Stimulated activated CD4-positive, alpha-beta T cell treated with anti-CD3 and anti-CD28 coated beads, TNF-alpha, amount 100 ng/mL, for 4 hours (primary cell): ENCODE results near the gene DNAJC22.
A peak's percentile ranks its signal among the peaks of the same experiment; 100 is the strongest.

Experiments used
- DNase-seq, 3 experiments: peaks; one replicate each; pipeline ENCODE4 v3.0.0-alpha.2; 2020; ENCODE audit warnings: low read depth in 3 of 3

Gene DNAJC22

DNA sequence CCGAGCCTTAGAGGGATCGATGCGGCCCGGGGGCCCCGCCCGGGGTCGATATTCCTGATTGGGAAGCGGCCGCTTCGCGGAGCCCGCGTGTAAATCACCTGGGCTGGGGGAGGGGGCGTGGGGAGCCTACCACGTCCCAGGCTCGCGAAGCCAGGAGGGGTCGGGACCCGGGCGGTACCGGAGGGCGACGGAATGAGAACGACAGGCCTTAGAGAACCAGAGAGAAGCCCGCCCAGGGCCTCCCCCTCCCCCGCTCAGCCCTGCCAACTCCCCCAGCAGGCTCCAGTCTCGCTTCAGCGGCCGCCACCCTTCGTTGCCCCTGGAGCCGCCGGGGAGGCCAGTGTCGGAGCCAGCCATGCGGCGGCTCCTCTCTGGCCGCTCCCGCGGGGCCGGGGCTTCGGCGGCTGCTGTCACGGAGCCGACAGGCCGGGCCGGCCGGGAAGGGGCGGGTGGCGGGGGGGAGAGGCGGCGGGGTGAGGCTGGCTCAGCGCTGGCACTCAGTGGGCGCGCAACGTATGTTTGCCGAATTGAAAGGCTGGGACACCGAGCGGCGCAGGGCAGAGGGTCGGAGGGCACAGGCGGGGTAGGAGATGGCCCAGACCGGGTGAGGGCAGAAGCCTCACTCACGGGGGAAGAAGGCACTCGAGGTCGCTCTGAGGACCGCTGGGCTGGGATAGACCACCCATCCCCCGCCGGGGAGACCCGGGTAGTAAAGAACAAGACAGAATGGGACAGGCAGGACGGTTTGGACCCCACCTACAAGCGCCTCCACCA lies 1.4 kb upstream of the DNAJC22 start:
- no peak for DNase-seq

DNA sequence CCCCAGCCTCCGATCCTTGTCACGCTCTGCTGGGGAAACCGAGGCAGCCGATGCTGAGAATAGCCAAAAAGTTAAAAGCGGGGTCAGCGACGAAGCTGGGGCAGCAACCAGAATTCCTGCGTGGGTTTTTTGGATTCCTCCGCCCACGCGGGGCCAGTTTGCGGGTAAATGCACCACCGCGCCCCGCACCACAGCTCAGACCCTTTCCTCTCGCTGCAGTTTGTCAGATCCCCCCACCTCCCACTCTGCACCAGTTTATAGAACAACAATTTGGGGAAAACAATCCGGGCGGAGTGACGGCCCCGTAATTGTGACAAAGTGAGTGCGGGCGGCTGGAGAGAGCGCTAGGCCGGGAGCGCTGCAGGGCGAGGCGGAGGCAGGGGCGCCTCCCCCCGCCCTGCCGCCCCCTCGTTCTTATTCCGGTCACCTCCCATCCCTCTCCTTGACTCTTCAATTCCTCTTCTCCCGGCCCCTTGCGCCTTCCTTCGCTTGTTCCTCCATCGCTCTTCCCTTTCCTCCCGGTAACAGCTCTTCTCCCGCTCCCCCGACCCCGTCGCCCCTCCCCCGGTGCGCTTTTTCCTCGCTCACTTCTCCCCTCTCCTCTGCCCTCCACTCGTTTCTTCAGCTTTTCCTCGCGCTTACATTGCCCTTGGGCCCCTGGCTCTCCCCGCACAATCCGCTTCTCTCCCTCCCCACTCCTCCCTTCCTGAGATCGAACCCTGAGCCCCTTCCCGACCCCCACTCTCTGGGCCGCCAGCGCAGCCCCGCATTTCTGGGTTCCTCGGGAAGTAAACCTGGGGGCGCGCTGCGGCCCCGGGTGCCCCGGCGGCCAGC lies 646 bp upstream of the DNAJC22 start:
- no peak for DNase-seq

DNA sequence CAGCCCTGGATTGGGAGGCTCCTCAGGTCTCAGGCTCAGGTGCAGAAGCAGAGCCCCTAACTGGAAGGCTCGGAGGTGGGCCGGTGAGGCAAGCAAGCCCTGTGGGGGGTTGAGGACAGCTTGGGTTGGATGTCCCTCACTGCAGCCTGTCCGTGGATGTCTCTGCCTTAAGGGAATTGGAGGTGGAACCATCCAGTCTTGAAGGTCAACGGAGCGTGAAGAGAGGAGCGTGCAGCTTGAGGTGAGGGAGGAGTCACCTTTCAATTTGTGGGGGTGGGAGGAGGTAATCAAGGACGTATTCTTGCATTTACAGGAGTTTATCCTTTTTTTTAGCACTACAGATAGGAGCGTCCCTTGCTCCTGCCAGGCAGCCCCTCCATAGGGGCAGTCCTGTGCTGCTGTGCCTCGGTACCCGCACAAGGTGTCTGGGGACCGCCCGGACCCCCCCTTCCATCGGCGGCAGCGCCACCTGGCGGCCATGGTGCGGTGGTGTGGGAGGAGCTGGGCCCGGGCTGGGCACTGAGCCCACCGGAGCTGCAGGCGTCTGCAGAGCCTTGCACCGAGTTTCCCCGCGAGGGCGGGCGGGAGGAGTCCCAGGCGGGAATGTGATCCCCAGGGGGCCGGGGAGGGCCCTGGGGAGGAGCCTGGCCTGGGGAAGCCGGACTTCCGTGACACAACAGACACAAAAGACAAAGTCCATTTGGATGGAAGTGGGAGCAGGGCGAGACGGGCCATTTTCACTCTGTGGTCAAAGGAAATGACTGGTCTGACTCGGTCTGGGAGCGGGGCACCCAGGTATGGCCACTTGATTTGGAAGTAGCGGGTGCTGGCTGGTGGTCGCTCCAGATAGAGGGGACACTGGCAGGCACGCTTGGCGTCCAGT lies 864 bp downstream of the DNAJC22 start:
- DNase-seq, result peak; percentile 53 to 66 (median 63)

DNA sequence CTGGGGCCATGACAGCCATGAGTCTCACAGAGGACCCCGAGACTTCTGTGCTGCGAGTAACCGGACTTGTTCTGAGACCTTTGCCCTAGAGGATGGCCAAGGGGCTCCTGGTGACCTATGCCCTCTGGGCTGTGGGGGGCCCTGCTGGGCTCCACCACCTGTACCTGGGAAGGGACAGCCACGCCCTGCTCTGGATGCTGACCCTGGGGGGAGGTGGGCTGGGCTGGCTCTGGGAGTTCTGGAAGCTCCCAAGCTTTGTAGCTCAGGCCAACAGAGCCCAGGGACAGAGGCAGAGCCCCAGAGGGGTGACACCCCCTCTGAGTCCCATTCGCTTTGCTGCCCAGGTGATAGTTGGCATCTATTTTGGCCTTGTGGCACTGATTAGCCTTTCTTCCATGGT lies 2.1 kb downstream of the DNAJC22 start:
- DNase-seq, result no peak

DNA sequence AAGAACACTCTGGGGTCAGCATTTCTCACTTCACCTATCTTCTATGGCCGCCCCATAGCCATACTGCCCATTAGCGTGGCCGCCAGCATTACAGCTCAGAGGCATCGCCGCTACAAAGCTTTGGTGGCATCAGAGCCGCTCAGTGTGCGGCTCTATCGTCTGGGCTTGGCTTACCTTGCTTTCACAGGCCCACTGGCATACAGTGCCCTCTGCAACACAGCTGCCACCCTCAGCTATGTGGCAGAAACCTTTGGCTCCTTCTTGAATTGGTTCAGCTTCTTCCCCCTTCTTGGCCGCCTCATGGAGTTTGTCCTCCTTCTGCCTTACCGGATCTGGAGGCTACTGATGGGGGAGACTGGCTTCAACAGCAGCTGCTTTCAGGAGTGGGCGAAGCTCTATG lies 2.6 kb downstream of the DNAJC22 start:
- no peak for DNase-seq

DNA sequence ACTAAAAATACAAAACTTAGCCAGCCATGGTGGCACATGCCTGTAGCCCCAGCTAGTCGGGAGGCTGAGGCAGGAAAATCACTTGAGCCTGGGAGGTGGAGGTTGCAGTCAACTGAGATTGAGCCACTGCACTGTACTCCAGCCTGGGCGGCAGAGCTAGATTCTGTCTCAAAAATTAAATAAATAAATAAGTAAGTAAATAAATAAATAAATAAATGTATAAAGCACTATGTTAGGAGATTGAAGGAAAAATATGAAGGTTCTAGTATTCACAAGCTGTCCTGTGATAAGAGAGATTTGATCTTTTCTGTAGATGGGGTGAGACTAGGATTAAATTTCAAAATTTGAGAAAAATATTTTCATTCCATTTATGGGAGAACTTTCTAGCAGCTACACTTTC lies 5.7 kb downstream of the DNAJC22 start:
- no peak for DNase-seq

DNA sequence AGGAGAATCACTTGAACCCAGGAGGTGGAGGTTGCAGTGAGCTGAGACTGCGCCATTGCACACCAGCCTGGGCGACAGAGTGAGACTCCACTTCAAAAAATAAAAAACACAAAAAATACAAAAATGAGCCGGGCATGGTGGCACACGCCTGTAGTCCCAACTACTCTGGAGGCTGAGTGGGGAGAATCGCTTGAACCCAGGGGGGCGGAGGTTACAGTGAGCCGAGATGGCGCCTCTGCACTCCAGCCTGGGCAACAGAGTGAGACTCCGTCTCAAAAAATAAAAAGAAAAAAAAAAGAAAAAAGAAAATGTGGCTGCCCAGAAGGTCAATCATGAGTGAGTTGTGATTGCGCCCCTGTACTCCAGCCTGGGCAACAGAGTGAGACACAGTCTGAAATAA lies 9.2 kb downstream of the DNAJC22 start:
- no peak for DNase-seq

DNA sequence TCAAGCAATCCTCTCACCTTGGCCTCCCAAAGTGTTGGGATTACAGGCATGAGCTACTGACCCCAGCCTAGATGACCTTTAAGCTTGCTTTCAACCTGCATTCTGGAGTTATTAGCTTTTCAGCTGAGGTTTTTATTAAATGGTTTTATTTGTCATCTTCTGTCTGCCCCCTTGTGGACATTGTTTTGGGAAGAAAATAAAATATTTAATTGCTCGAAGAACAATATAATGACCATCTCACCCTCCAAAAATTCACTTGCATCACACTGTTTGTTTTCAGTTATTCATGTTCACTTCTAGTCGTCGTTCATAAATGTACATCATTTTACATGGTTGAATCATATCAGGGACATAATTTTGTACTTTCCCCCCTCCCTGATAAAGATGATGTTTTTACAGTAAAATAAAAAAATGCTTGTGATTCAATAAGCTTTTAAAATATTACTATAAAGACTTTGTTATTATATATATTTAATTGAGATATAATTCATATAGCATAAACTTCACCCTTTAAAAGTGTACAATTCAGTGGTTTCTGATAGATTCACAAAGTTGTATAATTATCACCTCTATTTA lies 10.5 kb downstream of the DNAJC22 start:
- no peak for DNase-seq

DNA sequence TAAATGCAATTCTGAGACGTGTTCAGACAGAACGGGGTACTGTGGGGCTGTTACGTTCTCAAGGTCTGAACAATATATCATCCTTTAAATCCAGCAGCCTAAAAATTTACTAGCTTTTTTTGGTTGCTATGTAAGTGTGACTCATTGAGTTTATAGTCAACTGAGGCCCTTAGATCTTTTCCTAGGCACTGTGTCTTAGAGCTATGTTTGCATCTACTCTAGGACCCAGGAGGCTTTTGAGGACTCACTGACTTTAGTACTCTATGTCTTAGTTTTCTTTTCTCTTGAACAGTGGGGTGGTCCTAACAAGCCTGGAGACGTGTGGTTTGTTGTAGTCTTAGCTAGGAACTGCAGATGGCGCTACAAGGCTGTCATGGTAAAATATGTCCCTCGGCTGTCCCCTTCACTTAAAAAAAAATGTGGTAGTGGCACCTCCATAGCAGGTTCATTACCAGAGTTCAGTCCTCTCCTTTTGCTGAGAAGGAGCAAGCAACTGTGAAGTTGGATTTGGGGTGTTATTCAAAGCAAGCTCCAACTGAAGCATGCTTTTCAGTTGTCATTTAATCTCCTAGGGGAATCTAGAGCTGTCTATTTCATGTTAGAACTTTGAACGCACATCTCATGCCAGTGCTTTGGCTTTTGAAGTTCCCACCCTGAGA lies 11.9 kb downstream of the DNAJC22 start:
- no peak for DNase-seq

DNA sequence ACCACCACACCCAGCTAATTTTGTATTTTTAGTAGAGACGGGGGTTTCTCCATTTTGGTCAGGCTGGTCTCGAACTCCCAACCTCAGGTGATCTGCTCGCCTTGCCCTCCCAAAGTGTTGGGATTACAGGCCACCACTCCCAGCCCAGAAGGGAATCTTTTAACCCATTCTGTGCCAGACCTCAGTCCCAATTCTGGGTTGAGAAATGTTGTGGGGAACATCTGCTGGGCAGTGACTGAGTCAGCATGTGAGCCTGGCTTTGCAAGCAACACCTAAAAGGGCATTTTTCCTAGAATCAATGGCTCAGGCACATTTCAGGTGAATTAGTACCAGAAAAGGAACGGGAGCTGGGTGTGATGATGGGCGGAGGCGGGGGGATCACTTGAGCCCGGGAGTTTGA lies 13.0 kb downstream of the DNAJC22 start:
- no peak for DNase-seq

DNA sequence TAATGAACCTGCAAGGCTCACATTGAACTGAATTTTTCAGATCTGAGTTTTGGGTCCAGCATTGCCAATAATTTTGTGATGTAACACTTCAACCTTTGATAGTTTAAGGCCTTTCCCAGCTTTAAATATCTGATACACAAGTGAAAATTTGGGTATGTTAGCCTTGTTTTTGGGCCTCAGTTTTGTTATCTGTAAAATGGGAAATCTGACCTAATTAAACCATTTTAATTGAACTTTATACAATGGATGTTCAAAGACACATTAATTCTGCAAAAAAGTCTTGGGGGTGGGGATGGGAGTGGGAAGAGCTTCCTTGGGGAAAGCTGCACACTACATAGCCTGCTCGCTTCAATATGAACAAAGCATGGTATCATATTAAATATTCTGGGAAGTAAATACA lies 15.4 kb downstream of the DNAJC22 start:
- no peak for DNase-seq

DNA sequence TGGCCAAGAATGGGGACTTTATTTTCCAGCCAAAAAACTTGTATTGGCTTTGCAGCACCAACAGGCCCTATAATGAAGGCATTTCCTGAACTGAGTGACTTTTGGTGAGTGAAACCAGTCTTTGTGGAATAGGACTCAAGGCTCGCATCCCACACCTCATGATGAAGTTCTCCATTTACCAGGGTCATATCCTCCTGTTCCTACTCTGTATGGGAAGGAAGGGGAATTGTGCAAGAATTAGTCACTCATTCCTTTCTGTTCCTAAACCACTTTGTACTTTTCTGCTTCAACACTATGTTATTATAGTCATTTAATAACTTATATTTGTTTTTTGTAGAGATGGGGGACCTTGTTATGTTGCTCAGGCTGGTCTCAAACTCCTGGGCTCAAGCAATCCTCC lies 18.3 kb downstream of the DNAJC22 start:
- no peak for DNase-seq

DNA sequence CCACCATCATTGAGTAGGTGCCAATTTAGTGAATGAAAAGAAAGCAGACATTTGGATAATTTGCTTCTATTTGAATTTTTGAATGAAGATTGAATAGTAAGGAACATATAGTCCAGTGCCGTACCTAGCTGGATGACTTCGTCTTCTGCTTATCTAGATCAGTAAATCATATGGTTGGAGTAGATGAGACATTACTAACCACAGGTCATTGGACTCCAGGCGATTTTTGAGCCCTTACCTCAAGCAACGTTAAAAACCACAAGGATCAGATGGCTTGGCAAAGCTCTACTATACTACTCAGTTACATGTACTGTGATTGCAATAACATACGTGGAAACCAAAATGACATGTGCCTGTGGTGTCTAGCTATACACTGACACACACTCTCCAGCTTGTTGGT lies 18.9 kb downstream of the DNAJC22 start:
- DNase-seq, result no peak

DNA sequence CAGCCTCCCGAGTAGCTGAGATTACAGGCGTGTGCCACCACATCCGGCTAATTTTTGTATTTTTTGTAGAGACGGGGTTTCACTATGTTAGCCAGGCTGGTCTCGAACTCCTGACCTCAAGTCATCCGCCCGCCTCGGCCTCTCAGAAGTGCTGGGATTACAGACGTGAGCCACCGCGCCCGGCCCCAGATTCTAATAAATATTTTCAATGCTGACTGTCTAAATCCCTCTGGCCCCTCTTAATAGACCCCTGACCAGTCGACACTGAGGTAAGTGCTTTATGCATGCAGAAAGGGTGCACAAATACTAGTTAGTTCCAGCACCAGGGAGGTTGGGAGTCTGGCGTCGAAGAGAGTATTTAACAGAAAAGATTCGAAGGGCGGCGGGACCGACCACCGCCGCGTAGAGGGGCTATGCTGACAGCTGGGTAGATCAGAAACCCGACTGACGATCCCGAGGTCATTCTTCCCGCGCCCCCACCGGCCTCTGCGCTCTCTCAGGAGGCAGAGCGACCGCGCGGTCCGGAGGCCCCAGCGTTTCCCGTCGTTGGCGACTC lies 19.5 kb downstream of the DNAJC22 start:
- no peak for DNase-seq

DNA sequence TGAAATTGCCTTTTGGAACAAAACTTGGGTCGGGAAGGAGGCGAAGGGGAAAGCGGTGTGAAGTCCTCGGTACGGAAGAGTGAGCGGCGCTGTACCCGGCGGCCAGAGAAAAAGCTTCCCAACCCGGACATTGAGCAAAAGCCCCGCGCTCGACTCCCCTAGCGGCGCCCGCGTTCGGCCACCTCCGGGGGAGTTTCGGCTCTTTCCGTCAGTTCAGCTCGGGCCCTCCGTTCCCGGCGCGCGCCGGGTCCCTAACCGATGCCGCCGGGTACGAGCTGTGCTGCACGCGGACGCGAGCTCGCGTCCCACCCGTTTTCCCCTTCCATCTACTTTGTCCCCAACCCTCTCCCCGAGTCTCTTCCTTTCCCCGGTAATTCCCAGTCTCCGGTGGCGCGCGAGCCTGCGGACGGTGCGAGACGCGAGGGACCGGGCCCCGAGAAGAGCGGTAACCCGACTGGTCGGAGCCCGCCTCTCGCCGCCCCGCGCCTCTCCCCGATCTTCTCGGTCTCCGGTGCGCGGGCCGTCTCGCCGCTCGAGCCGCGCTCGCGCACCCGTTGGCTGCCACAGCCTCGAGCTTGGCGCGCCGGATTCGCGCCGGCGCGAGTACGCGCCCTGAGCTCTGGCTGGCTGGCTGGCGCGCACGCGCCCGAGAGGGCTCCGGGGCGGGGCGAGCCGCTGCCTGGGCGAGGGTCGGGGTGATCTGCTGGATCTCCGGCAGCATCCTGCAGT lies 20.1 kb downstream of the DNAJC22 start:
- peak; percentile 61 to 80 (median 74) for DNase-seq

DNA sequence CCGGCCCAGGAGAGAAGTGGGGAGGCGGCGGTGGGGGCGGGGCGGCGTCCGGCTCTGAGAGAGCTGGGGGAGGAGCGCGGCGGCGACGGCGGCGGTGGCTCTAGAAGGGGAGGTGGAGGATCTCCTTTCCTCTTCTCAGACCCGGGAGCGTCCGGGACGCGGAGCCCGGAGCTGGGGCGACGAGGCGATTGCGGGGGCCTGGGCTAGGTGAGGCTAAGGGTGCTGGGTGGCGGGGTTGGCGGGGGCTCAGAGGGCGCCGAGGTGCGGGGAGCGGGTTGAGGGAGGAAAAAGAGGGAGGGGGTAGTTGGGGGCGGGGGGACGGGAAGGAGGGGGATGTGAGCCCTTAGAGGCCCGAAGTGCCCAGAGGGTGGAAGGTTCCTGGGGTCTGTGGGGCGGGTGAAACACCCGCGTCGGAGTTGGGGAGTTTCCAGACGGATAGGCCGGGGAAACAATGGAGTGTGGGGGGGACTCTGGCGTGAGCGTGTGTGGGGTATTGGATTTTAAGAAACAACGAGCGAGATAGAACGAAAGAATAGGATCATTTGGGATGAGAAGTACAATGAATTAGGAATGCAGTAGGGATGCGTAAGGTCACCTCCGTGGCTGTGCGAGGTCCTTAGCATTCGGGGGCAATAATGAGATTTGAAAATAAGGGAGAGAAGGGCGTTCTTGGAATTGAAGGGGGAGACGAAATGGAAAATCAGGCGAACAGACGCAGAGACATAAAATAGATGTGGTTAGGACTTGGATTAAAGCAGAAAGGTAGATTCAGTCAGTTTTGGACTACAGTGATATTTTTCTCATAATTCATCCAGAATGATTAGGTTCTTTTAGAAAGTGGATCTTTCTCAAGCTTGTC lies 20.9 kb downstream of the DNAJC22 start, which contains the start of gene SPATS2:
Gene SPATS2 (plus strand): TSS at position 82 of the 859 bp plus-strand sequence. CDS start 93,551 bp downstream, outside the sequence.
- peak in 1 of 3 experiments; percentile 64 for DNase-seq

DNA sequence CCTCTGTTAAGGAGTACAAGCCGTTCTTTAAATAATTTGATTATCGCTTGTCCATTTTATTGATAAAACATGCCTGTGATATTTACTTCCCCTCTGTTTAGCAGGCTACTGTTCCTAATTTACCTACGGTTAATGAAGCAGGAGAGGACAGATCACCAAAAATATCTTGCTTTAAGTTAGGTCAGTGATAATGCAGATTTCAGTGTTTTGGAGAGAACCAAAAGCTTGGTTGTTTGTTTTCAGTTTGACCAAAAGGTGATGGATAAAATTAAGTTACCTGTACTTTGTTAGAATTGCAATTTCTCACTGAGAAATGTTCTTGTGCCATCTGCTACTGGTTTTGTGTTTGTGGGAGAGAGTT lies 21.5 kb downstream of the DNAJC22 start:
- DNase-seq, result no peak

DNA sequence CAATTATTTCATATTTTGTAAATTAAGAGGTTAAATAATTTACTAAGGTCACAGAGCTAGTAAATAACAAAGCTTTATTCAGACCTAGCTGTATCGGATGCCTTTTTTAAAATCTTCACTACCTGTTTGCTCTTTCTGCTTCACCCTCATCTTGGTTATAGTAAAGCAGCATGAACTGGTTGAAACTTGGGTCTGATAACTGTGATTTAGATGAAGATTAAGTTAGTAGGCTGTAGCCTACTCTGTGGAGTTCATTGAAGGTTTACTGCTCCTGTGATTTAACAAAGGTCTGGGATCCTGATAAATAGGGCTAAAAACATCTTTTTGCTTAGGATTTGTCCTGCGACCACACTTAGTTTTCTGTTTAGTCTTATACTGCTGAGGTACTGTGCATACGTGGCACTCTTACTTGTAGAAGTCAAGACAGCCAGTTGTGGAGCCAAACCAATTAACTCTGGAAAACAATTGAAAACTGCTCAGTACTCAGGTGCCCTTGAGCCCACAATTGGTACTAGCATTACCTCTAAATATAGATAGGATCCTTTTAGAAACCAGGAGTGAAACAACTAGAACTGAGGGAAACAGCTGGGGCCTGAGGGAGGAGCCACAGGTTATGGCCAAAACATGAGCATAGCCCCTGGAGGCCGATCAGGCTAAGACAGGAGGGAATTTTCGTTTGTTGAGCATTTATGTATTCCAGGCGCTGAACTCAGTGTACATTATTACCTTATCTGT lies 22.9 kb downstream of the DNAJC22 start:
- DNase-seq, result no peak

DNA sequence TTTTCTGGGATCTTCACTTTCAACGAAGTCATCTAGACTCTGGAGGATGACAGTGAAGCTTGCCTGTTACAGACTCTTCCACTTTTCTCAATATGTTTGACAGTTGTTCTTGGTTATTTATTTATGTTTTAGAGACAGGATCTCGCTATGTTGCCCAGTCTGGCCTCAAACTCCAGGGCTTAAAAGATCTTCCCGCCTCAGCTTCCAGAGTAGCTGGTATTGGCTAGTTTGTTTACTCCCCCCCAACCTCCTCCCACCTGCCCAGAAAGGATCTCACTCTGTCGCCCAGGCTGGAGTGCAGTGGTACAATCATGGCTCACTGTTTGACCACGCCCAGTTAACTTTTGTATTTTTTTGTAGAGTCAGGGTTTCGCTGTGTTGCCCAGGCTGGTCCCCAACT lies 23.9 kb downstream of the DNAJC22 start:
- DNase-seq, result no peak
